SU-DHL-6 (cell line): ENCODE results near the gene CYB5B.

Experiments used
- EZH2phosphoT487 ChIP-seq: fragments of 200-600 bp; sonication (generic), shearing (Covaris generic); conservative IDR thresholded peaks from 2 replicates; pipeline ENCODE4 v1.6.1; 2018; ENCODE audit warnings: mild to moderate bottlenecking, antibody characterized with exemption, low read length, moderate library complexity, mixed read lengths
- TF ChIP-seq, protein P1 (sequence below): fragments of 200-600 bp; sonication (generic); IDR thresholded peaks from one replicate; pipeline ENCODE4 v1.5.1; 2017; ENCODE audit warnings: antibody characterized with exemption, mild to moderate bottlenecking, low read length, moderate library complexity; ENCODE audit not compliant: insufficient read depth, poor library complexity, severe bottlenecking

DNA sequence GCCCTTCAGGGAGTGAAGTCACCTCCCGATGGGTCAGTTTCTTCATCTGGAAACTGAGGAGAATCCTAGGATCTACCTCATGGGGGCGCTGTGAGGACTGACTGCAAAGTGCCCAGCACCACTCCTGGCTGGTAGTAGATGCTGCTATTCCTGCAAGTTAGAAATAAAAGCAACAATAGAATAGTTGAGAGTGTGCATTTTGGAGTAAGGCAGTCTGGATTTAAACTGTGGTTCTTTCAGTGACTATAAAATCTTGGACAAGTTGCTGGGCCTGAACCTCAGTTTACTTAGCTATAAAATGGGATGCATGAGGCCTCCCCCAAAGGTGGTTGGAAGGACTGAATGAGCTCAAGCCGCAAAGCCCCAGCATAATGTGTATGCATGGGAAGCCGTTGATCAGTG lies 70.6 kb downstream of the CYB5B start:
- TF ChIP-seq, protein P1, sequence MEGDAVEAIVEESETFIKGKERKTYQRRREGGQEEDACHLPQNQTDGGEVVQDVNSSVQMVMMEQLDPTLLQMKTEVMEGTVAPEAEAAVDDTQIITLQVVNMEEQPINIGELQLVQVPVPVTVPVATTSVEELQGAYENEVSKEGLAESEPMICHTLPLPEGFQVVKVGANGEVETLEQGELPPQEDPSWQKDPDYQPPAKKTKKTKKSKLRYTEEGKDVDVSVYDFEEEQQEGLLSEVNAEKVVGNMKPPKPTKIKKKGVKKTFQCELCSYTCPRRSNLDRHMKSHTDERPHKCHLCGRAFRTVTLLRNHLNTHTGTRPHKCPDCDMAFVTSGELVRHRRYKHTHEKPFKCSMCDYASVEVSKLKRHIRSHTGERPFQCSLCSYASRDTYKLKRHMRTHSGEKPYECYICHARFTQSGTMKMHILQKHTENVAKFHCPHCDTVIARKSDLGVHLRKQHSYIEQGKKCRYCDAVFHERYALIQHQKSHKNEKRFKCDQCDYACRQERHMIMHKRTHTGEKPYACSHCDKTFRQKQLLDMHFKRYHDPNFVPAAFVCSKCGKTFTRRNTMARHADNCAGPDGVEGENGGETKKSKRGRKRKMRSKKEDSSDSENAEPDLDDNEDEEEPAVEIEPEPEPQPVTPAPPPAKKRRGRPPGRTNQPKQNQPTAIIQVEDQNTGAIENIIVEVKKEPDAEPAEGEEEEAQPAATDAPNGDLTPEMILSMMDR = peak; percentile 9
- TF ChIP-seq EZH2phosphoT487 = no peak
